Occipital lobe (tissue), 2 donors: ENCODE results near the gene SLAIN2. TPM values are rescaled to one million over a fixed set of nuclear protein-coding genes. Genes with fewer than 3 reads are reported as not detected.
"Not testable (repeated sequence)": the region's sequence is repeated elsewhere in the genome, so short reads cannot be mapped to it uniquely, and the experiment has no call there.

Experiments used
- DNase-seq: peaks from one replicate; lab custom pipeline; 2025; lab: John Stamatoyannopoulos, UW
- total RNA-seq: library from RNA; depleted of rRNA; stranded (reverse); fragments of >200 nt; gene quantifications from one replicate; pipeline ENCODE4 v1.2.3, GENCODE V29; 2014

Gene SLAIN2
- total RNA-seq = 345 TPM

DNA sequence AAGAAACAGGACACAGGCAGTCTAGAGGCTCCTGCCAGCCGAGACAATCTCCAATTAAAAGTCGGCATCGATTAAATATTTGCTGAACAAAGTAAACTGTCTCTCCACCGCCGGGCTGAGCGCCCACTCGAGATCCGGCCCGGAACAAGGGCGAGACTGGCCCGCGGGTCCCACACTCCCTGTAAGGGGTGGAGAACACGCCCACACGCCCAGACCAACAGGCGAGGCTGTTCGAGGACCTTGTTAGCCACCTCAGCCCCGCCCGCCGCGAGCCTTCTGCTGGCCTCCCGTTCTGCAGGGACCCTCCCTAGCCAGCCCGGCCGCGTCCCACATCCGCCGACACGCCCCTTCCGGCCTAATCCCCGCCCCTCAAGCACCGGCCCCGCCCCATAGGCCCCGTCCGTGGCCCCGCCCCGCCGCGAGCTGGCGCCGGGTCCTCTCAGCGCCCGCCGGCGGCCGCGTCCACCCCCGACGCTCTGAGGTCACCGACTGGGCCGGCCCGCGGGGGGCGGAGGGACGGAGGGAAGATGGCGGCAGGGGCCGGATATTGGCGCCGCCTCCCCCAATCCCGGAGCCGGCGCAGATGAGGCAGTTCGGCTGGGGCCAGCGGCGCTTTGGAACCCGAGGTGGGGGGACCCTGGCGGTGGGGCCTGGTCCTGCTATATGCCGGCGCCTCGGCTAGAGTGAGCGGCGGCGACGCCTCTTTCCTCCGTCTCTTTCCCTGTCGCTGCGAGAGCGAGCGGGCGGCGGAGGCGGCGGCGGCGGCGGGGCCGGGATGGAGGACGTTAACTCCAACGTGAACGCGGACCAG is at the start of gene SLAIN2:
Gene SLAIN2, plus strand, starts transcription at position 565 of the 811 bp plus-strand sequence. Its CDS starts 211 bp downstream, at position 776.
- DNase-seq = peak; percentile 95

DNA sequence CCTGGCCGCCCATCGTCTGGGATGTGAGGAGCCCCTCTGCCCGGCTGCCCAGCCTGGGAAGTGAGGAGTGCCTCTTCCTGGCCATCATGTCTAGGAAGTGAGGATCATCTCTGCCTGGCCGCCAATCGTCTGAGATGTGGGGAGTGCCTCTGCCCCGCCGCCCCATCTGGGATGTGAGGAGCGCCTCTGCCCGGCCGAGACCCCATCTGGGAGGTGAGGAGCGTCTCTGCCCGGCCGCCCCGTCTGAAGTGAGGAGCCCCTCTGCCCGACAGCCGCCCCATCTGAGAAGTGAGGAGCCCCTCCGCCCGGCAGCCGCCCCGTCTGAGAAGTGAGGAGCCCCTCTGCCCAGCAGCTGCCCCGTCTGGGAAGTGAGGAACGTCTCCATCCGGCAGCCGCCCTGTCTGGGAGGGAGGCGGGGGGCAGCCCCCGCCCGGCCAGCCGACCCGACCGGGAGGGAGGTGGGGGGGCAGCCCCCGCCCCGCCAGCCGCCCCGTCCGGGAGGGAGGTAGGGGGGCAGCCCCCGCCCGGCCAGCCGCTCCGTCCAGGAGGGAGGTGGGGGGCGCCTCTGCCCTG is 49.0 kb upstream of the SLAIN2 start:
- not testable (repeated sequence) for DNase-seq

DNA sequence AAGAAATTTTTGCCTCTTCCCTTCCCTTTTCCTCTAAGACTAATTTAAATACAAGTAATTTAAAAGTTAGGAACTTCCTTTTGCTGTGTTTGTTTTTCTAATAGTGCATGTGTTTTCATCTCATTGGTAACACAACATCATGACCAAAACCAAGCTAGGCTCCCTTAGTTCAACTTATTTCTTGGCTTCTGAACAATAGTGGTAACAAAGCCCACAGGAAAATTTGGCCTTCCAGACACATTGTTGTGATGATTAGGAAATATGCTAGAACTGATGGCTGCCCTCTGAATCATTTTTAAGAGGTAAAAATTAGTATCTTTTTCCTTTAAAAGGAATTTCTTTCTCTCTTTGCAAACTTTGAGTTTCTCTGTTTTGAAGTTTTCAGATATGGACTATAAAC is 46.2 kb upstream of the SLAIN2 start:
- no peak for DNase-seq

DNA sequence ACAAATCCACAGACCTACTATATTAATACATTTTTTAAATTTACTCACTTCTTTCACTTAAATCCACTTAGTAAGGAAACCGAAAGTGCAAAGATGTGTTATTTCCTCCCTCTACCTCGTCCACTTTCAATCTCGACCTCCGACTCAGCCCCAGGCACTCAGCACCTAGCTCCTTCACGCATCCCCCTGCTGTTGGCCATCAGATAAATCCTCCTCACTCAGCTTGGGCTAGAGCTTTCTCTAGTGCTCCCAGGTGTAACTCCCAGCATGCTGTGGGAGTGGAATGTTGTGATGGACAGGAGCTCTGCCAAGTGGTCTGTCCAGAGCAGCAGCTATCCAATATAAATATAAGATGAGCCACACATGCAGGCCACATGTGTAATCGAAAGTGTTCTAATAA is 45.0 kb upstream of the SLAIN2 start:
- DNase-seq = no peak

GRCh38 chr4:48297256-48297846 is 44.0 kb upstream of the SLAIN2 start:
- DNase-seq = no peak

GRCh38 chr4:48299560-48299959 is 41.8 kb upstream of the SLAIN2 start:
- no peak for DNase-seq

- DNase-seq = no peak
Observed at GRCh38 chr4:48300004-48300403, 41.3 kb upstream of the SLAIN2 start.

DNA sequence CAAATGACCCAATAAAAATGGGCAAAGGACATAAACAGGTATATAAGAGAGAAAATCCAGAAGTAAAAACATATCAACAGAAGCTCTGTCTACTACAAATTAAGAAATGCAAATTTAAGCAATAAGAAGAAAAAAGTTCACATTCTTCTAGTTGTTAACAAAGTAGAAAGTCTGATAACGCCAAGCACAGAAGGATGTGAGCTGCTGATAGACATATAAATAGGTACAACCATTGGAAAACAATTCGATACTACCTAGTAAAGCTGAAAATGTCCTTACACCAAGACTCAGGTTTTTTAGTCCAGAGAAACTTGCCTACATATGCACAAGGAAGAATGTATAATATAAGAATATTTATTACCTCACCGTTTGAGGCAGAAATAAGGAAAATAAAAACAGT is 35.8 kb upstream of the SLAIN2 start:
- no peak for DNase-seq

DNA sequence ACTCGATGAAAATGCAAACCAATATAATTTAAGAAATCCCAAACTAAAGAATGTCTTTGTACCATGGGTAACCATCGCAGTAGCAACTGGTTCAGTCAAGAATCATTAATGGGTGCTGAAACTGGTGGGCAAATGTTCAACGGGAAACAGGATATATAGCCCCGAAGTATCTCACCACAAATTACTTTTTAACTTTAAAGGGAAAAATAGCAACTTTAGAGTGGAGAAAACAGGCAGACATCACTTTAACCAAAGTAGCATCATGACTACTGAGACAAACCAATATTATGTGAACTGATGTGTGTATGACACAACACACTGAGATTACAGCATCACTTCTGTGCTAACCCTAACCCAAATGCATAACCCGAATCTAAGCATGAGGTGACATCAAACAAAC is 33.8 kb upstream of the SLAIN2 start:
- DNase-seq = no peak

DNA sequence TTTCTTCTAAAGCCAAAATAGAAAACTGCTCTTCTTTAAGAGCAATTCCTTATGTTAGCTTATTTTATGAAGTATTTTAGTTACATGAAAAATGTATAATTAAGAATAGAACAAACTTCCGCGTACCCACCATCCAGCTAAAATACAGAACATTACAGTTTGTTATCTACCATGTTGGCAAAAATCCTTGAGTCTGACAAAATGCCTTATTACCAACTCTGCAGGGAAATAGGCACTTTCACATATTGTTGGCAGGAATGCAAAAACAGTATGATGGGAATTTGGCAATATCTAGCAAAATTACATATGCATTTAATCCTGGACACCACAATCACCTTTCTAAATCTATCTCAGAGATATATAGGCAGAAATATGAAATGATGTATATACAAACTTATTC is 32.4 kb upstream of the SLAIN2 start:
- DNase-seq = no peak

DNA sequence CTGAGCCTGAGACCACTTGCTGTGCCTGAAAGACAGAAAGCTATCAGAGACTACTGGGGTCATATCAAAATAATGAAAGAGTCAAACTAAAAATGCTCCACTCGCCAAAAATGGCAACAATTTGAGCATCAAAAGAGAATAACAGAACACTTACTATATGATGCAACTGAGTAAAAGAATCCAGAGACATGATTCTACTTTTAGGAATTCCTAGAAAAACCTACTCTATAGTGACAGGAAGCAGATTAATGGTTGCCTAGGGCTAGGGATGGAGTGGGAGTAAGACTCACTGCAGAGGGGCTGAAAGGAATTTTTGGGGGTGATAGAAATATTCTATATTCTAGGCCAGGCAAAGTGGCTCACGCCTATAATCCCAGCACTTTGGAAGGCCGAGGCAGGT is 29.4 kb upstream of the SLAIN2 start:
- DNase-seq = no peak

DNA sequence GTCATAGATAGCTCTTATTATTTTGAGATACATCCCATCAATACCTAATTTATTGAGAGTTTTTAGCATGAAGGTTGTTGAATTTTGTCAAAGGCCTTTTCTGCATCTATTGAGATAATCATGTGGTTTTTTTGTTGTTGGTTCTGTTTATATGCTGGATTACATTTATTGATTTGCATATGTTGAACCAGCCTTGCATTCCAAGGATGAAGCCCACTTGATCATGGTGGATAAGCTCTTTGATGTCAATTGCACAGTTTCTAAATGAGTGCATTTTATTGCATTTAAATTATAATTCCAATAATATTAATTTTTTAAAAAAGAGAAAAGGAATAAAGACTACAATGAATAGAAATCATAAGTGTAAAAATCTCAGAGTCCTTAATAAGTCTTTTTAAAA is 26.6 kb upstream of the SLAIN2 start:
- DNase-seq = not testable (repeated sequence)

- DNase-seq = no peak
Observed at GRCh38 chr4:48315728-48316630, 25.4 kb upstream of the SLAIN2 start.

DNA sequence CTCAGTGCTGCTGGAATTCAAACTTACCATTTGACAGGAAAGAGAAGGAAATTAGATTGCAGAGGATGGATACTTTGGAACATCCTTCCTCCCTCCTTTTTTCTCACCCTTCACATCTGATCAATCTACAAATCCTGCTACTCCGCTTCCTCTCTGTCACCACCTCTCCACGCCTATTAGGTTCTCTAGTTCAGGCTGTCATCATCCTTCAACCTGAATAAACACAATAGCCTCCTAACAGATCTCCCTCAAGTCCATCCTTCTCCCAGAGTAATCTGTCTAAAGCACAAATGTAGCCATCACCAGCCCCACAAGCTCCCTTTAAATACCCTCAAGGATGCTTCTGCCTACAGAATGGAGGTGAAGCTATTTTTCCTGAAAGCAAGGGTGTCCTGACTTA is 20.0 kb upstream of the SLAIN2 start:
- no peak for DNase-seq

DNA sequence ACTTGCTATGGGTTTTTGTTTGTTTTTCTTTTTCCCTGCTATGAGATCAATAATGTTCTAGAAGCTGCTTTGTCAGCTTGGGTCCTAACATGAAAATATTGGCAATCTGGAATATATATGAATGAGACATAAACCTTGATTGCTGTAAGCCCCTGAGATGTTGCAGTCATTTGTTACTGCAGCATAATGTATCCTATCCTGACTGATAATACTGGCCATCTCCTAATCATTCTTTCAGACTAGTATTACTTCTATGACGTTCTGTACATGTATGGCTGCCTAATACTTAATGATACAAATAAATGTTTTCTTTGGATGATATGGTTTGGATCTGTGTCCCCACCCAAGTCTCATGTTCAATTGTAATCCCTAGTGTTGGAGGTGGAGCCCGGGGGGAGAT is 19.3 kb upstream of the SLAIN2 start:
- no peak for DNase-seq

- DNase-seq = no peak
Observed at GRCh38 chr4:48324281-48324680, 17.0 kb upstream of the SLAIN2 start.

GRCh38 chr4:48329193-48329592 is 12.1 kb upstream of the SLAIN2 start:
- DNase-seq = no peak

DNA sequence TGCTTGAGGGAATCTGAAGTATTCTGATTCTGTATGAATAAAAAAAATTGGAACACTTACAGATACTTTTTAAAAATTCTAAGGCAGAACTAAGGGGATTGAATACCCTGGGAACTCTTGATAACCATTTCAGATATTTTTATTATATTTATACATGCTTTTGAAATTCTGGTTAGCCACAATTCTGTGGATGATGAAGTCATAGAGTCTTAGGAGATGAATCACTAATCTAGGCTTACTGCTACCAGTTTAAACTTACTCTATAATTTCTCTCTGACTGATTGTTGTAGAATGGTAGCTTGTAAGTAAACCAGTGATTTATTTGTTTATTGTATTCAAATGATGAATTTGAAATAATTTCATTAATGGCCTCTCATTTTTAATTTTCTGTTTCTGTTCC is 11.4 kb upstream of the SLAIN2 start:
- no peak for DNase-seq

GRCh38 chr4:48331577-48332330 is 9.6 kb upstream of the SLAIN2 start:
- DNase-seq = no peak

DNA sequence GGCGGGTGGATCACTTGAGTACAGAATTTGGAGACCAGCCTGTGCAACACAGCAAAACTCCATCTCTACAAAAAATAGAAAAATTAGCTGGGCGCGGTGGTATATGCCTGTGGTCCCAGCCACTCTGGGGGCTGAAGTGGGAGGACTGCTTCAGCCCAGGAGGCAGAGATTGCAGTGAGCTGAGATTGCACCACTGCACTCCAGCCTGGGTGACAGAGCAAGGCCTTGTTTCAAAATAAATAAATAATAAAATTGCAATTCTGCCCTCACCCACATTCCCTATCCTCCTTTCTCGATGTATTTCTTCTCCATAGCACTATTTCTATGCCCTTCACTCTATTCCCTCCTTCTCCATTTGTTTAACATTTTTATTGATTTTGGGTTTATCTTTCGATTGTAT is 8.7 kb upstream of the SLAIN2 start:
- no peak for DNase-seq

DNA sequence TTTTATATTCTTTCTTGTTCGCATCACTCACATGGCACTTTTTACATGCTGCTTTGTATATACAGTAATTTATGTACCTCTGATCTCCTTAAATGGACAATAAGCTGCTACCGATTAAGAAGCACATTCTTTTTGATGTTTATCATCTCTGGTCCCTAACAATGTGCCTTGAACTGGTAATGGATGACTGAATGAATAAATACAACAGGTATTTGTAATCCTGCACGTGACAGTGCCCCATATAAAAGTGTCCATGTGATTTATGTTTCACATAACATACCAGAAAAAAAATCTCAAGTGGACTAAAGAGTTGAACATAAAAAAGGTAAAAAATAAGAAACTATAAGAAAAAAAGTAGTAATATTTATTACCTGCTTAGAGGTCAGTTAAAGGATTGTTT is 7.7 kb upstream of the SLAIN2 start:
- DNase-seq = no peak
